Gastrocnemius medialis (tissue), 4 donors: ENCODE data around the gene NTM. TPM values are rescaled to one million over a fixed set of nuclear protein-coding genes. Genes with fewer than 3 reads are reported as not detected.

ENCODE experiments used
- ATAC-seq, 2 donors: fragments of 150-250 bp; one replicate each; pipeline ENCODE4 v1.9.1; 2016
- DNase-seq, 2 donors: peaks; one replicate each; pipeline ENCODE4 v3.0.0-alpha.2; 2019
- H3K27ac ChIP-seq, 4 donors: fragments of 200-600 bp; sonication (generic); 1 replicate in 1 of 4; 2 replicates in 3 of 4; pipeline ENCODE4 v1.5.1; 2016 to 2018; ENCODE audit warnings: mild to moderate bottlenecking in 2 of 4, moderate library complexity in 1 of 4
- H3K27me3 ChIP-seq, 3 donors: fragments of 200-600 bp; sonication (generic) in 2 of 3; 1 replicate in 1 of 3; 2 replicates in 2 of 3; pipeline versions ENCODE4 v1.5.1 to v1.6.0; 2016 to 2019; ENCODE audit warnings: mild to moderate bottlenecking in 1 of 3, moderate library complexity in 1 of 3
- H3K36me3 ChIP-seq, 2 donors: fragments of 200-600 bp; sonication (generic) in 1 of 2; one replicate each; pipeline ENCODE4 v1.5.1; 2017 to 2018
- H3K4me1 ChIP-seq, 2 donors: fragments of 200-600 bp; sonication (generic) in 1 of 2; one replicate each; pipeline ENCODE4 v1.5.1; 2016 to 2017; ENCODE audit warnings: mild to moderate bottlenecking in 2 of 2
- H3K4me3 ChIP-seq, 4 donors: fragments of 200-600 bp; sonication (generic) in 3 of 4; 1 replicate in 1 of 4; 2 replicates in 3 of 4; pipeline ENCODE4 v1.5.1; 2016 to 2019; ENCODE audit warnings: mild to moderate bottlenecking in 2 of 4
- H3K9me3 ChIP-seq, 3 donors: fragments of 200-600 bp; sonication (generic) in 2 of 3; 1 replicate in 1 of 3; 2 replicates in 2 of 3; pipeline ENCODE4 v1.5.1; 2016 to 2019
- POLR2A ChIP-seq, 2 donors: fragments of 450-650 bp; IDR thresholded peaks; one replicate each; pipeline ENCODE4 v1.6.1; 2017; ENCODE audit warnings: antibody characterized with exemption in 2 of 2, mild to moderate bottlenecking in 2 of 2, moderate library complexity in 2 of 2
- in situ Hi-C, 4 donors: fragments of 200-750 bp; cut with MboI; loops; one replicate each; pipeline versions ENCODE4 v1.15.0 to v1.8.0; 2017; ENCODE audit warnings: low sequenced_read_pairs in 4 of 4
- intact Hi-C: fragments of 100-400 bp; cut with DNase I; formaldehyde crosslinking; loops from one replicate; pipeline ENCODE4 v1.15.1; 2023; ENCODE audit warnings: low total_unique reads
- total RNA-seq, 4 donors: library from RNA; depleted of rRNA; stranded (reverse); fragments of >200 nt; gene quantifications; one replicate each; pipeline versions ENCODE4 v1.1.0 to v1.2.3, GENCODE V29; 2016
- TF ChIP-seq, protein P1 (sequence below), 5 experiments: fragments of 450-650 bp in 3 of 5; fragments of 200-600 bp in 2 of 5; sonication (generic) in 2 of 5; IDR thresholded peaks in 4 of 5; conservative IDR thresholded peaks in 1 of 5; 1 replicate in 4 of 5; 2 replicates in 1 of 5; pipeline ENCODE4 v1.5.1; 2016 to 2019; ENCODE audit warnings: antibody characterized with exemption in 5 of 5, mild to moderate bottlenecking in 3 of 5, moderate library complexity in 3 of 5

Gene NTM
- total RNA-seq, 4 donors from 2014 or later: 0.69 TPM; not detected in 3

- Histone ChIP-seq H3K4me3 (no peak overlapping the region), H3K27ac (no peak overlapping the region), H3K4me1 (no peaks in the 10 kb centered on the region), H3K9me3 (no peaks in the 10 kb centered on the region), H3K36me3 (no peaks in the 10 kb centered on the region), H3K27me3 (no peaks in the 10 kb centered on the region)
- intact Hi-C loops: no loop called here
- DNase-seq (no peak), ATAC-seq (no peak)
- TF ChIP-seq, protein P1, sequence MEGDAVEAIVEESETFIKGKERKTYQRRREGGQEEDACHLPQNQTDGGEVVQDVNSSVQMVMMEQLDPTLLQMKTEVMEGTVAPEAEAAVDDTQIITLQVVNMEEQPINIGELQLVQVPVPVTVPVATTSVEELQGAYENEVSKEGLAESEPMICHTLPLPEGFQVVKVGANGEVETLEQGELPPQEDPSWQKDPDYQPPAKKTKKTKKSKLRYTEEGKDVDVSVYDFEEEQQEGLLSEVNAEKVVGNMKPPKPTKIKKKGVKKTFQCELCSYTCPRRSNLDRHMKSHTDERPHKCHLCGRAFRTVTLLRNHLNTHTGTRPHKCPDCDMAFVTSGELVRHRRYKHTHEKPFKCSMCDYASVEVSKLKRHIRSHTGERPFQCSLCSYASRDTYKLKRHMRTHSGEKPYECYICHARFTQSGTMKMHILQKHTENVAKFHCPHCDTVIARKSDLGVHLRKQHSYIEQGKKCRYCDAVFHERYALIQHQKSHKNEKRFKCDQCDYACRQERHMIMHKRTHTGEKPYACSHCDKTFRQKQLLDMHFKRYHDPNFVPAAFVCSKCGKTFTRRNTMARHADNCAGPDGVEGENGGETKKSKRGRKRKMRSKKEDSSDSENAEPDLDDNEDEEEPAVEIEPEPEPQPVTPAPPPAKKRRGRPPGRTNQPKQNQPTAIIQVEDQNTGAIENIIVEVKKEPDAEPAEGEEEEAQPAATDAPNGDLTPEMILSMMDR (IDR thresholded peaks at IDR 0.05 in 4 of 5, conservative IDR thresholded peaks at IDR 0.05 in 1 of 5): no peak
- no peak for TF ChIP-seq POLR2A (IDR thresholded peaks at IDR 0.05)
- in situ Hi-C loops: no loop called here
Measured at GRCh38 chr11:132343445-132344175, 973.2 kb downstream of the NTM start.

DNA sequence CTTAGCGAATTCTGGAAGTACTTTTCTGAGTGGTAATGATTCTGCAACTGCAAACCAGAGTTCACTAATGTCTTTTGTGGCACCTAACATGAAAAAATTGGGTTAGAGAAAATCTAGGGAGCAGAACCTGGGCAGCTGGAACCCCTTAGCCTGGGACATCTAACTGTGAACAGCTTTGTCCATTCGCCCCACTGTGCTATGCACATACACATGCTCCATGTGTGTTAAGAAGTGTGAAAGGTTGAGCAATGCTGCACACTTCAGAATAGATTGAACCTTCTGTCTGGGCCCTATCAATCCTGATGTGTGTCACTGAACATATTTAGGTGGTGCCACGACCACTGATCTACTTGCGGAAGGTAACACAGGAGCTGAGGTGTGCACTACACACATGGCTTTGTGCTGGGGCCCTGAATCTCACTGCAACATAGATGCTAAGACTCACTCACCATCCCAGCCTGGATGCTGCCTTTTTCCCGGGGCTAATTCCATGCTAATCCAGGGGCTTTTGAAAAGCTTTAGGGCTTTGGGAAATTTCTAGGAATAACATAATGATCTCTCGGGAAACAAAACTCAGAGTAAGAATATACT is 976.2 kb downstream of the NTM start:
- Histone ChIP-seq H3K9me3 (no peaks in the 10 kb centered on the region), H3K27ac (no peak overlapping the region), H3K27me3 (no peaks in the 10 kb centered on the region), H3K4me1 (no peaks in the 10 kb centered on the region), H3K4me3 (no peak overlapping the region), H3K36me3 (no peaks in the 10 kb centered on the region)
- ATAC-seq: no peak
- no peak for TF ChIP-seq POLR2A (IDR thresholded peaks at IDR 0.05)
- TF ChIP-seq, protein P1 (IDR thresholded peaks at IDR 0.05 in 4 of 5, conservative IDR thresholded peaks at IDR 0.05 in 1 of 5): no peak
- in situ Hi-C loops: no loop called here
- intact Hi-C loops: no loop called here
- DNase-seq: no peak

DNA sequence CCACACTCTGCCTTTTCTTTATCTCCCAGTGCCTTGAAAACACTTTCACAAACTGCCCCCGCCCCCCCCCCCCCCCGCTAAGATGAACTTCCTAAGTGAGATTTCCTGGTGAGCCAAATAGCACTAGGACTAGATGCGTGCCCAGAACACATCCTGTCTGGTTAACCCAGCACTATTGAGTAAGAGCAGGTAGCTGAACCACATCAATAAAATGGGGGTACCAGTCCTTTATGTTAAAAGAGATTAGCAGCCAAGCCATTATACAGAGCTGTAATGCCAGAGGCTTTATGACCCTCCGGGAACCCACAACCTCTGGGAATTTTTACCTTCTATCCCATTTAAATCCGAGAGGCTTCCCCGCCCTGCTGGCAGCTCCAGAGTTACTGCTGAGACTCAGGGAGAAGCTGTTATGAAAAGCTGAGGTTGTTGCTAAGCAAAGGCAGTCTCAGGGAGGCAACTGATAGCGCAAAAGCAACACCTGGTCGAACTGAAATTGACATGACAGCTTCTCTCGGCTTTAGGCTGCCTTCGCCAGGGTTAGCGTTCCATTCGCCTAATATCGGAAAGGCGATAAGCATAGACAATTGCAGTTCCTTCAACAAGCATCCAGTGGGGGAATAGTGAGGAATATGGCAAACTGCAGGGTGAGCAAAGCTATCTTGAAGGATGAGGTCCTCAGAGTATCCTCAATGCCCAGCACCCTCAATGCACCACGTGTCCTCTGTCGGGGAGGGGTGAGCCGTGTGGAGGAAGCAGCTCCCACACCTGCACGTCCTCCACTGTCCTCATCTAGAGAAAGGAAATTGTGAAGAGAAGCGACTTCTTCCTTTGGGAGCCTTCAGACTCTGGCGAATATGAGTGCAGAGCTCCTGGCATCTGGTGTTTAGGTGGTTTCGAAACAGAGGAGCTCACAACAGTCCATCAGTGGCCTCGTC is 977.0 kb downstream of the NTM start:
- Histone ChIP-seq H3K4me3 (no peak overlapping the region), H3K4me1 (no peaks in the 10 kb centered on the region), H3K27ac (no peak overlapping the region), H3K9me3 (no peaks in the 10 kb centered on the region), H3K36me3 (no peaks in the 10 kb centered on the region), H3K27me3 (no peaks in the 10 kb centered on the region)
- intact Hi-C loops (no loop called here), in situ Hi-C loops (no loop called here)
- TF ChIP-seq, protein P1 (IDR thresholded peaks at IDR 0.05 in 4 of 5, conservative IDR thresholded peaks at IDR 0.05 in 1 of 5): no peak
- TF ChIP-seq POLR2A (IDR thresholded peaks at IDR 0.05): no peak
- DNase-seq: no peak
- ATAC-seq: no peak

DNA sequence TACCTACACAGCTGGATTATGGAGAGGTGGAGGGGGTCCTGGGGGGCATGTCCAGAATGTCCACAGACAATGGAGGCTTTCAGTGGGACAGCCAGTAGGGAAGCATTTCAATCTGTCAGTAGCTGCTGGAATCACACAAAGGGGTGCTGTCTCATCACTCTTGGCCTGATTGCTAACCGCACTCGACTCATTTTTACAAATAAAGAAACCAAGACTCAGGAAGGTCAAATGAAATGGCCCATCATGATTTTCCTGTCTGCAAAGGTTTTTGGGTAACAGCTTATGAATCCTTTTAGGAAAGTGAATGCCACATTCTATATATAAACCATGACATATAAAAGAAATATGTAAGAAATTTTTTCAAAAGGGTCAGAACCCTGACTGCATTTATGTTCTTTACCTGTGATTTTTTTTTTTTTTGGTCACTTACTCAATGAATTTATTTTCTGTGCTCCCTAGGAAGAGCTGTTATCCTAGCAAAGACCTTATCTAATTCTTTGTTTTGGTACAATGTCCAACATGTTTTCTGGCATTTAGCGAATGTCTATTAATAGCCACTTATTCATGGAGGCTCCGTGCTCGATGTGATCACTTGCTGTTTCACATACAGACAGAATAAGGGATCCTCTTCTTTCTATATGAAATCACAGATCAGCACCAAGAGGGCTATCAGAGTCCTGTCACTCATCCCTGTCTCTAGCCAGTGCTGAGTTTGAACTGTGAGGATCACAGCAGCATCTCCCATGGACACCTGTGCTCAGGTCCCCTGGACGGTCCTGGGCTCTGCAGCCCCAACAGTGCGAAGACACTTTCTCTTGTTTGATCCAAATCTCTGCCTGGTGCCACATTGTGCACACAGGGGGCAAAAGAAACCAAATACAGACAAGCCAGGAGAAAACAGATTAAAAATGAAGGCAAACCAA is 979.7 kb downstream of the NTM start:
- Histone ChIP-seq H3K27me3 (no peaks in the 10 kb centered on the region), H3K4me3 (no peak overlapping the region), H3K4me1 (no peaks in the 10 kb centered on the region), H3K36me3 (no peaks in the 10 kb centered on the region), H3K27ac (no peak overlapping the region), H3K9me3 (no peaks in the 10 kb centered on the region)
- no peak for ATAC-seq
- intact Hi-C loops: no loop called here
- no peak for DNase-seq
- in situ Hi-C loops: no loop called here
- no peak for TF ChIP-seq POLR2A (IDR thresholded peaks at IDR 0.05)
- TF ChIP-seq, protein P1 (IDR thresholded peaks at IDR 0.05 in 4 of 5, conservative IDR thresholded peaks at IDR 0.05 in 1 of 5): no peak
